Uterus (tissue), 2 donors: ENCODE data around the gene NLRX1.

Experiments
- CTCF ChIP-seq, 4 experiments: fragments of 200-600 bp in 2 of 4; fragments of 450-650 bp in 2 of 4; sonication (generic) in 2 of 4; IDR thresholded peaks; one replicate each; pipeline ENCODE4 v1.5.1; 2016 to 2019; ENCODE audit warnings: antibody characterized with exemption in 4 of 4, mild to moderate bottlenecking in 2 of 4, moderate library complexity in 1 of 4
- POLR2A ChIP-seq, 2 donors: fragments of 450-650 bp; IDR thresholded peaks; one replicate each; pipeline ENCODE4 v1.6.1; 2016; ENCODE audit warnings: antibody characterized with exemption in 2 of 2, mild to moderate bottlenecking in 1 of 2, moderate library complexity in 1 of 2

- TF ChIP-seq CTCF (IDR thresholded peaks at IDR 0.05) (no peak), POLR2A (IDR thresholded peaks at IDR 0.05) (no peak)
Measured at GRCh38 chr11:119205080-119205479, 36.6 kb downstream of the NLRX1 start.
